ENCODE results near the gene C2CD2. TPM values are rescaled to one million over a fixed set of nuclear protein-coding genes. Genes with fewer than 3 reads are reported as not detected.

C2CD2 gene
- total and polyA plus RNA-seq, 2 of the 4 experiments (the other 2 are of a cell fraction) = 15.6 to 25.3 TPM

GRCh38 chr21:41888749-41889376 lies 65.0 kb downstream of the C2CD2 start:
- Histone ChIP-seq H3K79me1 (ENCODE audit: low read depth in 1 of 2, low read length in 2 of 2) (no peaks in the 10 kb centered on the region), H3K36me3 (ENCODE audit: control insufficient read depth, insufficient read depth, low read length) (peaks cover 14% of the 10 kb centered on the region), H2AK9ac (replicated peaks; ENCODE audit: low read depth, low read length, poor library complexity) (no peak overlapping the region), H2BK120ac (ENCODE audit: low read depth, low read length) (no peak overlapping the region), H3K56ac (ENCODE audit: extremely low read depth, insufficient read depth, low read length) (no peak overlapping the region), H3K9me1 (ENCODE audit: insufficient read depth, low read length) (peaks cover 5% of the 10 kb centered on the region; the same call in 1 of the 2 replicates), H2AK5ac (ENCODE audit: low read depth, low read length) (no peak overlapping the region), H3K27ac (ENCODE audit: insufficient read depth, low read length) (no peak overlapping the region), H2BK20ac (ENCODE audit: low read depth, low read length) (no peak overlapping the region), H3K4me1 (ENCODE audit: control insufficient read depth, insufficient read depth, low read length) (peaks cover 2% of the 10 kb centered on the region; the same call in 1 of the 2 replicates), H3K18ac (ENCODE audit: low read depth, low read length) (no peak overlapping the region), H2BK5ac (ENCODE audit: low read depth, low read length, poor library complexity, severe bottlenecking) (no peak overlapping the region), H3K14ac (replicated peaks; ENCODE audit: low read depth, low read length) (no peak overlapping the region), H4K8ac (ENCODE audit: low read depth in 2 of 2, low read length in 2 of 2) (no peak overlapping the region), H2AFZ (replicated peaks; ENCODE audit: low read length, poor library complexity) (no peak overlapping the region), H4K91ac (ENCODE audit: insufficient read depth, low read depth, low read length) (no peak overlapping the region), H3K4me3 (ENCODE audit: insufficient read depth, low read depth, low read length) (no peak overlapping the region), H3K4ac (ENCODE audit: low read depth, low read length) (no peak overlapping the region), H3K4me2 (ENCODE audit: low read depth, low read length) (no peak overlapping the region), H3K9ac (ENCODE audit: low read depth, low read length) (no peak overlapping the region), H4K5ac (ENCODE audit: low read depth, low read length) (no peak overlapping the region), H3K9me3 (ENCODE audit: control insufficient read depth, insufficient read depth, low read length) (no peaks in the 10 kb centered on the region), H2BK15ac (ENCODE audit: low read depth, low read length) (no peak overlapping the region), H3K27me3 (ENCODE audit: control insufficient read depth, insufficient read depth, low read length) (no peaks in the 10 kb centered on the region), H3K23ac (ENCODE audit: low read depth, low read length) (no peak overlapping the region), H4K20me1 (ENCODE audit: insufficient read depth, low read length) (no peaks in the 10 kb centered on the region; the same call in 1 of the 2 replicates)
- in situ Hi-C loops (cut with MboI; ENCODE audit: low sequenced_read_pairs) = no loop called here
- intact Hi-C loops (cut with micrococcal nuclease) = no loop called here
- ChIA-PET CTCF (no interaction called here), POLR2A (ENCODE audit: unreplicated experiment) (no interaction called here)
- DNase-seq = no peak
- BruUV-seq (replicated peaks) = no TSS peak
- ATAC-seq (ENCODE audit: low read depth) = no peak
- dilution Hi-C loops (cut with HindIII; ENCODE audit: low sequenced_read_pairs, unreplicated experiment) = no loop called here
- 100% methylated on average over 4 of the region's 13 CpGs; no CpG with 5 or more reads in 1 of the 2 experiments for WGBS, 2 experiments (ENCODE audit: extremely low coverage in 2 of 2, insufficient read length in 1 of 2)
- TF ChIP-seq BHLHE40 (IDR thresholded peaks at IDR 0.05; ENCODE audit: low read depth, low read length) (no peak), MXI1 (IDR thresholded peaks at IDR 0.05; ENCODE audit: borderline replicate concordance, low read depth, low read length) (no peak)
